ENCODE measurements around the gene ROR1. TPM values are rescaled to one million over a fixed set of nuclear protein-coding genes. Genes with fewer than 3 reads are reported as not detected.
A peak's percentile ranks its signal among the peaks of the same experiment; 100 is the strongest.

The ROR1 gene
- total and polyA plus RNA-seq, 2 of the 4 experiments (the other 2 are of a cell fraction) = 4.4 to 10.0 TPM

GRCh38 chr1:63799307-63799706, 25.5 kb downstream of the ROR1 start:
- H3K9me3 ChIP-seq (ENCODE audit: control insufficient read depth, insufficient read depth, low read length) = no peaks in the 10 kb centered on the region
- no peak overlapping the region for H2BK15ac ChIP-seq (ENCODE audit: low read depth, low read length)
- in situ Hi-C loops (cut with MboI; ENCODE audit: low sequenced_read_pairs) = no loop called here
- peak overlapping the region; percentile 24; the same call in 1 of the 2 replicates for H3K4ac ChIP-seq (ENCODE audit: low read depth, low read length)
- H2AK9ac ChIP-seq (replicated peaks; ENCODE audit: low read depth, low read length, poor library complexity) = no peak overlapping the region
- H3K23ac ChIP-seq (ENCODE audit: low read depth, low read length) = no peak overlapping the region
- peaks cover 6% of the 10 kb centered on the region; the same call in 1 of the 2 replicates for H3K9me1 ChIP-seq (ENCODE audit: insufficient read depth, low read length)
- no peak overlapping the region for H2BK120ac ChIP-seq (ENCODE audit: low read depth, low read length)
- peak; percentile 21; the same call in 1 of the 2 replicates for ATAC-seq (ENCODE audit: low read depth)
- H3K18ac ChIP-seq (ENCODE audit: low read depth, low read length) = no peak overlapping the region; the same call in 1 of the 2 replicates
- no peak overlapping the region for H3K56ac ChIP-seq (ENCODE audit: extremely low read depth, insufficient read depth, low read length)
- intact Hi-C loops (cut with micrococcal nuclease) = no loop called here
- DNase-seq = peak; percentile 38
- H3K4me2 ChIP-seq (ENCODE audit: low read depth, low read length) = no peak overlapping the region
- no peak overlapping the region for H2AK5ac ChIP-seq (ENCODE audit: low read depth, low read length)
- TF ChIP-seq CEBPB (IDR thresholded peaks at IDR 0.05; ENCODE audit: low read depth, low read length) (peak; percentile 91), POLR2A (IDR thresholded peaks at IDR 0.05; ENCODE audit: low read depth, low read length) (no peak), MAFK (IDR thresholded peaks at IDR 0.05; ENCODE audit: low read depth, low read length) (no peak), BHLHE40 (IDR thresholded peaks at IDR 0.05; ENCODE audit: low read depth, low read length) (no peak), RAD21 (IDR thresholded peaks at IDR 0.05; ENCODE audit: low read length) (no peak), MAZ (IDR thresholded peaks at IDR 0.05; ENCODE audit: borderline replicate concordance, low read depth, low read length) (no peak), MXI1 (IDR thresholded peaks at IDR 0.05; ENCODE audit: borderline replicate concordance, low read depth, low read length) (no peak), FOS (IDR thresholded peaks at IDR 0.05; ENCODE audit: low read depth, low read length) (no peak)
- H4K91ac ChIP-seq (ENCODE audit: insufficient read depth, low read depth, low read length) = no peak overlapping the region
- H2AFZ ChIP-seq (replicated peaks; ENCODE audit: low read length, poor library complexity) = no peak overlapping the region
- H3K27ac ChIP-seq (ENCODE audit: insufficient read depth, low read length) = peak overlapping the region; percentile 32; the same call in 1 of the 2 replicates
- POLR2A ChIA-PET (ENCODE audit: unreplicated experiment) = no interaction called here
- peaks cover 0 to 4% of the 10 kb centered on the region in 2 experiments; a peak in 2 of 4 replicates for H3K79me1 ChIP-seq (ENCODE audit: low read depth in 1 of 2, low read length in 2 of 2)
- no peaks in the 10 kb centered on the region for H3K36me3 ChIP-seq (ENCODE audit: control insufficient read depth, insufficient read depth, low read length)
- dilution Hi-C loops (cut with HindIII; ENCODE audit: low sequenced_read_pairs, unreplicated experiment) = no loop called here
- no peak overlapping the region for H3K9ac ChIP-seq (ENCODE audit: low read depth, low read length)
- H4K8ac ChIP-seq (ENCODE audit: low read depth in 2 of 2, low read length in 2 of 2) = no peak overlapping the region
- BruUV-seq (replicated peaks) = no TSS peak
- peaks cover 11% of the 10 kb centered on the region for H3K4me1 ChIP-seq (ENCODE audit: control insufficient read depth, insufficient read depth, low read length)
- peaks cover 1% of the 10 kb centered on the region for H4K20me1 ChIP-seq (ENCODE audit: insufficient read depth, low read length)
- no peak overlapping the region for H2BK20ac ChIP-seq (ENCODE audit: low read depth, low read length)
- no peak overlapping the region; the same call in 1 of the 2 replicates for H4K5ac ChIP-seq (ENCODE audit: low read depth, low read length)
- H3K14ac ChIP-seq (replicated peaks; ENCODE audit: low read depth, low read length) = no peak overlapping the region
- CTCF ChIA-PET = interaction anchor here (0.6 to 1.5 kb wide), 5 partner anchors 30 to 338 kb away, joined by 3 to 7 read pairs (median 4); no protein-coding TSS in a partner anchor
- WGBS, 2 experiments (ENCODE audit: extremely low coverage in 2 of 2, insufficient read length in 1 of 2) = no CpG with 5 or more reads among the region's 1 CpG
- no peaks in the 10 kb centered on the region for H3K27me3 ChIP-seq (ENCODE audit: control insufficient read depth, insufficient read depth, low read length)
- no peak overlapping the region for H3K4me3 ChIP-seq (ENCODE audit: insufficient read depth, low read depth, low read length)
- H2BK5ac ChIP-seq (ENCODE audit: low read depth, low read length, poor library complexity, severe bottlenecking) = no peak overlapping the region
